Body of pancreas (tissue), 4 donors: ENCODE data around the gene SNTG2.

ENCODE experiments used
- POLR2A ChIP-seq, 3 donors: fragments of 450-650 bp; IDR thresholded peaks; one replicate each; pipeline ENCODE4 v1.6.1; 2016; ENCODE audit warnings: antibody characterized with exemption in 3 of 3, mild to moderate bottlenecking in 2 of 3
- TF ChIP-seq, protein P1 (sequence below), 7 experiments: fragments of 450-650 bp in 4 of 7; fragments of 200-600 bp in 3 of 7; sonication (generic) in 3 of 7; IDR thresholded peaks; one replicate each; pipeline ENCODE4 v1.5.1; 2016 to 2019; ENCODE audit warnings: antibody characterized with exemption in 7 of 7

GRCh38 chr2:1405967-1406366 lies 455.3 kb downstream of the SNTG2 start:
- TF ChIP-seq, protein P1, sequence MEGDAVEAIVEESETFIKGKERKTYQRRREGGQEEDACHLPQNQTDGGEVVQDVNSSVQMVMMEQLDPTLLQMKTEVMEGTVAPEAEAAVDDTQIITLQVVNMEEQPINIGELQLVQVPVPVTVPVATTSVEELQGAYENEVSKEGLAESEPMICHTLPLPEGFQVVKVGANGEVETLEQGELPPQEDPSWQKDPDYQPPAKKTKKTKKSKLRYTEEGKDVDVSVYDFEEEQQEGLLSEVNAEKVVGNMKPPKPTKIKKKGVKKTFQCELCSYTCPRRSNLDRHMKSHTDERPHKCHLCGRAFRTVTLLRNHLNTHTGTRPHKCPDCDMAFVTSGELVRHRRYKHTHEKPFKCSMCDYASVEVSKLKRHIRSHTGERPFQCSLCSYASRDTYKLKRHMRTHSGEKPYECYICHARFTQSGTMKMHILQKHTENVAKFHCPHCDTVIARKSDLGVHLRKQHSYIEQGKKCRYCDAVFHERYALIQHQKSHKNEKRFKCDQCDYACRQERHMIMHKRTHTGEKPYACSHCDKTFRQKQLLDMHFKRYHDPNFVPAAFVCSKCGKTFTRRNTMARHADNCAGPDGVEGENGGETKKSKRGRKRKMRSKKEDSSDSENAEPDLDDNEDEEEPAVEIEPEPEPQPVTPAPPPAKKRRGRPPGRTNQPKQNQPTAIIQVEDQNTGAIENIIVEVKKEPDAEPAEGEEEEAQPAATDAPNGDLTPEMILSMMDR (IDR thresholded peaks at IDR 0.05) = no peak
- TF ChIP-seq POLR2A (IDR thresholded peaks at IDR 0.05) = no peak
